Esophagus (tissue), 2 donors: ENCODE results near the gene FBN1. TPM values are rescaled to one million over a fixed set of nuclear protein-coding genes. Genes with fewer than 3 reads are reported as not detected.

Source experiments
- H3K27ac ChIP-seq, 2 donors: one replicate each; pipeline ENCODE4 v1.5.1; 2013; ENCODE audit warnings: low read depth in 2 of 2, mild to moderate bottlenecking in 2 of 2, inconsistent platforms in 1 of 2, low read length in 1 of 2, moderate library complexity in 1 of 2
- H3K27me3 ChIP-seq, 2 donors: one replicate each; pipeline ENCODE4 v1.6.1; 2013; ENCODE audit warnings: low read length in 2 of 2, control low read depth in 1 of 2, mild to moderate bottlenecking in 1 of 2; ENCODE audit not compliant: insufficient read depth in 2 of 2, control insufficient read depth in 1 of 2
- H3K36me3 ChIP-seq, 2 donors: one replicate each; pipeline ENCODE4 v1.6.1; 2013; ENCODE audit warnings: low read length in 1 of 2; ENCODE audit not compliant: control insufficient read depth in 2 of 2, insufficient read depth in 2 of 2
- H3K4me1 ChIP-seq, 2 donors: one replicate each; pipeline ENCODE4 v1.6.1; 2013; ENCODE audit warnings: low read length in 1 of 2; ENCODE audit not compliant: control insufficient read depth in 2 of 2, insufficient read depth in 2 of 2
- H3K4me3 ChIP-seq, 2 donors: one replicate each; pipeline ENCODE4 v1.5.1; 2013; ENCODE audit warnings: low read length in 2 of 2, mild to moderate bottlenecking in 2 of 2, low read depth in 1 of 2, moderate library complexity in 1 of 2
- H3K9me3 ChIP-seq, 2 donors: one replicate each; pipeline ENCODE4 v1.6.1; 2013; ENCODE audit warnings: mild to moderate bottlenecking in 2 of 2, low read depth in 1 of 2, low read length in 1 of 2, moderate library complexity in 1 of 2; ENCODE audit not compliant: control insufficient read depth in 2 of 2, insufficient read depth in 1 of 2
- WGBS, 2 donors: extraction: QIAGEN DNeasy Blood & Tissue Kit; methylation state at CpG; one replicate each; pipeline ENCODE4 v1.1.7; 2013; 5-methylcytosine and 5-hydroxymethylcytosine counted together
- polyA plus RNA-seq, 2 donors: library from polyadenylated mRNA; stranded (reverse); fragments of 200-250 nt; gene quantifications; one replicate each; pipeline ENCODE4 v1.2.3, GENCODE V29; 2013
- donor health status: healthy with polysubstance abuse.
- donor health status: Bipolar disorder and iron deficiency.

Gene FBN1
- polyA plus RNA-seq, 2 donors: 1.8 to 6.4 TPM

DNA sequence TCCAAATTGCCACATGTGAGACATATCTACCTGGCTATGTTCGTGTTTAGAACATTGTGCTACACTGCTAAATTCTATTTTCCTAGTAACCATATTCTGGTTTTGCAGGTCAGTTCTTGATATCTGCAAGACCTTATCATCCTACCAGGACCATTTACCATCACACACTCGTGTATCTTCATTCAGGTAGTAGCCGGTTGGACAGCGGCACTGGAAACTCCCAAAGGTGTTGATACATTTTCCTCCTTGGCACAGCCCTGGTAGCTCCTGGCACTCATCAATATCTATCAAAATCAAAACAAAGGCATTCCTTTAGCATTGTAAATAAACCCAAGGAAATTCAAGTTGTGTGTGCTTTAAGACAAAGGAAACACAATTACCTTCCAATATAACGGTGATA is 180.1 kb downstream of the FBN1 start:
- H3K36me3 ChIP-seq: peaks cover 0 to 5% of the 10 kb centered on the region in 2 donors

DNA sequence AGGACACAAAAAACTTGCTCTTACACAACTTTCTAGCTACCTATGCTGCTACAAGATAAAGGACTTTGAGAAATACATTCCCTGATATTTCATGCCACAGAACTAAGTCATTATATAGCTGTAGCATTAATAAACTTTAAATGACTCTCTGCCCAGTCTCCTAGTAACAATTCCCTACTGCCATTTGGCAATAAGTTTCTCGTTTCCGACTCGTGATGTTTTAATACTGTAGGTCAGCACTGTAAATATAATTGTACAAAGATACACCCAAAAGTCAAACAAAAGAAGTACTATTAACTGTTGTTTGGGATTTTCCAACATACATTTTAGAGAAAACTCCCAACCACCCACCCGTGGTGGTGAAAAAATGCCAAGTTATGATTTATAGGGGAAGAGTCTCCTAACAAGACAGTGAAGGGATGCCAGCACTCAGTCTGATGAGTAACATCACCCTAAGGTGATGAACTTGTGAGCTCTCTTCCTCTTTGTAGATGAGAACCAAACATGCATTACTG is 182.1 kb downstream of the FBN1 start:
- WGBS, 2 donors: 40 to 55% methylated on average over 4 of the region's 4 CpGs
- Histone ChIP-seq H3K36me3 (no peaks in the 10 kb centered on the region), H3K27me3 (no peaks in the 10 kb centered on the region), H3K4me1 (no peaks in the 10 kb centered on the region), H3K4me3 (no peak overlapping the region), H3K9me3 (no peaks in the 10 kb centered on the region), H3K27ac (no peak overlapping the region)

More for the DNA sequence above, 180.1 kb downstream of the FBN1 start:
- Histone ChIP-seq H3K27ac (no peak overlapping the region), H3K9me3 (no peaks in the 10 kb centered on the region), H3K4me1 (no peaks in the 10 kb centered on the region), H3K4me3 (no peak overlapping the region), H3K27me3 (no peaks in the 10 kb centered on the region)
- 82 to 86% methylated on average over 5 of the region's 5 CpGs for WGBS, 2 donors

DNA sequence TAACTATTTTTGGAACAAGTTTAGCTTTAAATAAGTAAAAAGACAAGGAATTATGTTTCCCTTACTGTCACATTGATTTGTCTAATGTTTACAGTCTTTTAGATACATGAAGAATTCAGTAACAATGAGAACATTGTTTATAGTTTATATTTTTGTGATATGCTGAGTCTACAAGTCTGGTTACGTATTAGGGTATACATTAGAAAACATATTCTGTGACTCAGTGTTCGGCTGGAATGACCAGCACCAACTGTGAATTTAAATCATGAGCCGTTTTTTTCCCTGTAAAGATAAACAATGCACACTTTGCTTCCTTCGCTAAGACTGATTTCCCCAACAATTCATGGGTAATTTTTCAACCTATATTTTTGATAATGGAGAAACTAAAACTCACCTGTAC is 182.8 kb downstream of the FBN1 start:
- 78 to 81% methylated on average over 4 of the region's 4 CpGs for WGBS, 2 donors
- Histone ChIP-seq H3K27me3 (no peaks in the 10 kb centered on the region), H3K4me1 (no peaks in the 10 kb centered on the region), H3K4me3 (no peak overlapping the region), H3K36me3 (no peaks in the 10 kb centered on the region), H3K9me3 (no peaks in the 10 kb centered on the region), H3K27ac (no peak overlapping the region)

- no peaks in the 10 kb centered on the region for H3K27me3 ChIP-seq
- H3K27ac ChIP-seq: peak overlapping the region; percentile 13 to 38
- H3K36me3 ChIP-seq: peaks cover 0 to 1% of the 10 kb centered on the region in 2 donors
- 46 to 47% methylated on average over 7 of the region's 7 CpGs for WGBS, 2 donors
- no peaks in the 10 kb centered on the region for H3K9me3 ChIP-seq
- H3K4me3 ChIP-seq: no peak overlapping the region
- no peaks in the 10 kb centered on the region for H3K4me1 ChIP-seq
These were observed 185.7 kb downstream of the FBN1 start for GRCh38 chr15:48459571-48460442.

- no peaks in the 10 kb centered on the region for H3K27me3 ChIP-seq
- peak overlapping the region in 1 of 2 donors; percentile 30 for H3K27ac ChIP-seq
- H3K4me1 ChIP-seq: no peaks in the 10 kb centered on the region
- no peak overlapping the region for H3K4me3 ChIP-seq
- 63 to 82% methylated on average over 2 of the region's 2 CpGs for WGBS, 2 donors
- H3K36me3 ChIP-seq: peaks cover 0 to 4% of the 10 kb centered on the region in 2 donors
- H3K9me3 ChIP-seq: no peaks in the 10 kb centered on the region
These were observed 186.6 kb downstream of the FBN1 start for GRCh38 chr15:48458876-48459275.

DNA sequence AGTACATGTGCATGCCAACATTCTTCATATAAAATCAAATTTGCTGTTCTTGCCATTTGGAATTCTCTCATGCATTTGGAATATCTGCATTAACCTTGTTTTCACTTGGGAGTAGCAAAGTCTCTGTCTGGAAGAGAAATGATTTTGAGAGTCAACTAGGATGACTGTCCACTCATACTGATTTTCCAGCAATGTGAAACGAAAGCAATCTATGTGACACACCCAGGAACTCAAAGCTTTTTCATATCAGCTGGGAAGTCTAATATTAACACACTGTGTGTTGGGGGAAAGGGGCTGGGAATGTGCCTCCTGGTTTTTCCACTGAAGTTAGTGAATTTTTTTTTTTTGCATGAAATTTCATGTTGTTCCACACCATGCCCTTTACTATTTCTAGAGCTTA is 189.4 kb downstream of the FBN1 start:
- Histone ChIP-seq H3K4me3 (no peak overlapping the region), H3K9me3 (no peaks in the 10 kb centered on the region), H3K27me3 (no peaks in the 10 kb centered on the region), H3K27ac (no peak overlapping the region), H3K36me3 (peaks cover 0 to 4% of the 10 kb centered on the region in 2 donors), H3K4me1 (no peaks in the 10 kb centered on the region)
- WGBS, 2 donors: 53% methylated on average over 1 of the region's 1 CpG

GRCh38 chr15:48451736-48452135 is 193.8 kb downstream of the FBN1 start:
- WGBS, 2 donors: 69 to 74% methylated on average over 3 of the region's 3 CpGs
- H3K27me3 ChIP-seq: no peaks in the 10 kb centered on the region
- no peak overlapping the region for H3K4me3 ChIP-seq
- no peaks in the 10 kb centered on the region for H3K4me1 ChIP-seq
- peaks cover 0 to 4% of the 10 kb centered on the region in 2 donors for H3K36me3 ChIP-seq
- H3K9me3 ChIP-seq: no peaks in the 10 kb centered on the region
- H3K27ac ChIP-seq: no peak overlapping the region

DNA sequence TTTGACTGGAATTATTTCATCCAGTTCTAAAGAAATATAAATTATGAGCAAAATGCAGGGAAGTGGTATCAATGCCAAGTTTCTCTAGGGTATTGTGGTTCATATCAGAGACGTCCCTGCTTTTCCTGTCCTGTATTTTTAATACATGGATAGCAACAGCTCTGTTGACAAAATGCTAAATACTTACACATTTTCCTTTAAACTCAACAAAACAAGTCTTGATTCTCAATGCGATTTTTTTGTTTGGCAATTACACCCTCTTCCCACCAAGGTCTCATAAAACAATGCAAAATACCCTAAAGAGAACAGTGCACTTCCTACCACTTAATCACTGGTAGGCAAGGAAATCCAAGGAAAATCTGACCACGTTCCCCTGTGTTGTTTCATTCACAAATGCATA is 194.3 kb downstream of the FBN1 start:
- 48 to 60% methylated on average over 3 of the region's 3 CpGs for WGBS, 2 donors
- no peak overlapping the region for H3K4me3 ChIP-seq
- no peaks in the 10 kb centered on the region for H3K9me3 ChIP-seq
- H3K27me3 ChIP-seq: no peaks in the 10 kb centered on the region
- peaks cover 0 to 4% of the 10 kb centered on the region in 2 donors for H3K36me3 ChIP-seq
- no peak overlapping the region for H3K27ac ChIP-seq
- H3K4me1 ChIP-seq: no peaks in the 10 kb centered on the region

GRCh38 chr15:48449734-48450133 is 195.8 kb downstream of the FBN1 start:
- 90 to 94% methylated on average over 3 of the region's 3 CpGs for WGBS, 2 donors
- H3K9me3 ChIP-seq: no peaks in the 10 kb centered on the region
- H3K27me3 ChIP-seq: no peaks in the 10 kb centered on the region
- no peaks in the 10 kb centered on the region for H3K4me1 ChIP-seq
- peaks cover 0 to 2% of the 10 kb centered on the region in 2 donors for H3K36me3 ChIP-seq
- H3K4me3 ChIP-seq: no peak overlapping the region
- H3K27ac ChIP-seq: no peak overlapping the region

DNA sequence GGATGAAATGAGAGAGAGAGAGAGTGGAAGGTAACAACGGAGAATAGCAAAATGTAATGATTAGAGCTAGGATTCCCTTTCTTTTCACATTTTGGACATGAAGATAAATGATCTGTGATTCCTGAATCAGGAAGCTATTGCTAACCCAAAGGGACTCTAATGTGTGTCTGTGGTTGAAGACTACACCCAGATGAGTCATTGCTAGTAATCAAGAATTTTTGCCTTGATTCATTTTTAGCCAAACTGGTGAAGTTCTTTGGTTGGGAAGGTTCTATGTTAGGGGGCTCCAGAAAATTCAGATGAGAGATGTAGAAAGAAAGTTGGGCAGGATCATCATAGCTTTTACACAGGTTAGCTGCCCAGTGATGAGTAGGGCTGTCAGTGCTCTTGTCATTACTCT is 197.9 kb downstream of the FBN1 start:
- H3K36me3 ChIP-seq: no peaks in the 10 kb centered on the region
- 51 to 78% methylated on average over 1 of the region's 1 CpG for WGBS, 2 donors

More for the DNA sequence above, 197.9 kb downstream of the FBN1 start:
- no peaks in the 10 kb centered on the region for H3K27me3 ChIP-seq
- H3K4me3 ChIP-seq: no peak overlapping the region
- no peaks in the 10 kb centered on the region for H3K9me3 ChIP-seq
- no peak overlapping the region for H3K27ac ChIP-seq
- no peaks in the 10 kb centered on the region for H3K4me1 ChIP-seq
